Heart left ventricle (tissue), 16 donors: Measurements from ENCODE around the gene MAMDC2. TPM values are rescaled to one million over a fixed set of nuclear protein-coding genes. Genes with fewer than 3 reads are reported as not detected.

Experiments
- ATAC-seq, 4 donors: fragments of 200-7000 bp; cut with Tn5 transposase; one replicate each; pipeline ENCODE4 v1.9.1; 2020 to 2022; ENCODE audit warnings: moderate library complexity in 4 of 4, mild to moderate bottlenecking in 3 of 4, moderate number of reproducible peaks in 1 of 4
- DNase-seq, 5 donors: peaks; one replicate each; pipeline ENCODE4 v3.0.0-alpha.2; 2020
- H3K27ac ChIP-seq, 12 donors: fragments of 200-600 bp; sonication (generic) in 4 of 12; one replicate each; pipeline versions ENCODE4 v1.5.0 to v1.8.0; 2016 to 2022; ENCODE audit warnings: mild to moderate bottlenecking in 2 of 12
- H3K27me3 ChIP-seq, 9 donors: fragments of 200-600 bp; sonication (generic) in 2 of 9; one replicate each; pipeline versions ENCODE4 v1.5.1 to v1.8.0; 2016 to 2022; ENCODE audit warnings: mild to moderate bottlenecking in 3 of 9
- H3K36me3 ChIP-seq, 9 donors: fragments of 200-600 bp; sonication (generic) in 2 of 9; one replicate each; pipeline versions ENCODE4 v1.5.0 to v1.8.0; 2018 to 2022; ENCODE audit warnings: mild to moderate bottlenecking in 2 of 9
- H3K4me1 ChIP-seq, 12 donors: fragments of 200-600 bp; sonication (generic) in 4 of 12; one replicate each; pipeline versions ENCODE4 v1.5.0 to v1.8.0; 2016 to 2022; ENCODE audit warnings: mild to moderate bottlenecking in 3 of 12
- H3K4me3 ChIP-seq, 12 donors: fragments of 200-600 bp; sonication (generic) in 4 of 12; one replicate each; pipeline versions ENCODE4 v1.5.0 to v1.8.0; 2017 to 2022; ENCODE audit warnings: mild to moderate bottlenecking in 9 of 12, moderate library complexity in 4 of 12
- H3K9me3 ChIP-seq, 12 donors: fragments of 200-600 bp; sonication (generic) in 4 of 12; one replicate each; pipeline versions ENCODE4 v1.5.0 to v1.8.0; 2016 to 2022; ENCODE audit warnings: mild to moderate bottlenecking in 1 of 12
- CTCF ChIP-seq, 12 donors: fragments of 200-600 bp; sonication (generic) in 4 of 12; IDR thresholded peaks; one replicate each; pipeline versions ENCODE4 v1.5.0 to v1.8.0; 2018 to 2022; ENCODE audit warnings: antibody characterized with exemption in 12 of 12, mild to moderate bottlenecking in 5 of 12
- POLR2A ChIP-seq, 2 donors: fragments of 450-650 bp; IDR thresholded peaks; one replicate each; pipeline ENCODE4 v1.6.1; 2017; ENCODE audit warnings: antibody characterized with exemption in 2 of 2, mild to moderate bottlenecking in 2 of 2, moderate library complexity in 2 of 2
- WGBS, 4 donors: extraction: QIAGEN DNeasy Blood & Tissue Kit in 2 of 4; methylation state at CpG; one replicate each; pipeline versions ENCODE4 v1.1.5 to v1.1.7; 2013 to 2018; 5-methylcytosine and 5-hydroxymethylcytosine counted together
- intact Hi-C, 10 donors: fragments of 100-400 bp; cut with DNase I; formaldehyde crosslinking; loops; one replicate each; pipeline versions ENCODE4 v1.11.1 to v1.14.2; 2022
- polyA plus RNA-seq, 2 donors: library from polyadenylated mRNA; stranded (reverse); fragments of 200-250 nt; gene quantifications; one replicate each; pipeline ENCODE4 v1.2.3, GENCODE V29; 2013
- total RNA-seq, 9 donors: library from RNA; depleted of rRNA in 2 of 9; stranded (reverse); fragments of >200 nt in 2 of 9; fragmentation: NEBNext Ultra II Directional in 3 of 9; extraction: Animal tissue kit (Norgen Biotek cat#: 25700) in 3 of 9; gene quantifications; one replicate each; pipeline versions ENCODE4 v1.1.0 to v1.2.4, GENCODE V29; 2016 to 2023
- donor health status: ischemic (EF 13 %, LVEDD 7.1; RV severe dilation, severe dysfunction).
- donor health status: healthy with polysubstance abuse.
- donor health status: DM: no; HTN: yes; CAD: no.
- donor health status: DM: no; HTN: no; CAD: no.
- donor health status: ischemic (EF 25% LVEDD 6.9; RV normal size, moderate dysfunction).
- donor health status: ischemic (EF 25% LVEDD 5.7; RV mildly dilated, moderate dysfunction).
- donor health status: healthy.
- donor health status: DM: yes; HTN: yes; CAD: no.
- donor health status: ischemic (EF 35%, LVEDD 5.7; RV mildly dilated, moderate dysfunction).
- donor health status: nonischemic (EF 11% LVEDD 7.7; RV severe dilation, severe dysfunction).
- donor health status: DM: yes; HTN: yes; CAD: no.
- donor health status: PGD.
- donor health status: ischemic (EF 29% LVEDD 5.4; RV normal size, mild dysfunction).
- donor health status: nonischemic (EF 23%, LVEDD 6.1; RV moderate dilation, normal function).

The MAMDC2 gene
- total and polyA plus RNA-seq, 11 donors = 2.5 to 23.9 (median 5.1) TPM

DNA sequence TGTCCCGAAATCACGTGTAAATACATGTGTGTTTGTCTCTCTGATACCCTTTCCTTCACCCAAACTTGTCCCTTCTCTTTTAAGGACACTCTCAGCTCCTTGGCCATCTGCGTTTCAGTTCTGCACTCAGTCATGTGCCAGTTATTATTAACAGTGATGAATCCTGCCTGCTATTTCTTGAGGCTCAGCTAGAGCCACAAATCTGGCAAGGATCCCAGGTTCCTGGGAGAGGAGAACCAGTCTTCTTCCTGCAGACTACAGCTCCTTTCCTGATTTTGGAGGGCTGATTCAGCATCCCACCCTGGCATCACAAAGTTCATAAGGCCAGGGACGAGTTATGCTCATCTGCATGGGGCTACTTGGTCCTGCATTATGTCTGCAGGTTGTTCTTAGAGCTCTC lies 5.6 kb downstream of the MAMDC2 start:
- no peaks in the 10 kb centered on the region for H3K9me3 ChIP-seq
- DNase-seq (peak in 4 of 5 donors; percentile 78 to 91 (median 82)), ATAC-seq (peak; percentile 48 to 72 (median 70))
- H3K27me3 ChIP-seq = no peaks in the 10 kb centered on the region
- H3K27ac ChIP-seq = peak overlapping the region; percentile 15 to 92 (median 68)
- no peak for TF ChIP-seq POLR2A (IDR thresholded peaks at IDR 0.05)
- TF ChIP-seq CTCF (IDR thresholded peaks at IDR 0.05) = no peak
- H3K4me3 ChIP-seq = no peak overlapping the region
- H3K36me3 ChIP-seq = peaks cover 0 to 3% (median 0%) of the 10 kb centered on the region in 9 donors
- intact Hi-C loops = loop anchor here in 2 of 10 donors (5.0 to 10.0 kb wide), 2 partner anchors 43 to 66 kb away; no protein-coding TSS in a partner anchor
- WGBS, 4 donors = 30 to 43% (median 34%) methylated on average over 4 of the region's 4 CpGs
- H3K4me1 ChIP-seq = peaks cover 0 to 65% (median 32%) of the 10 kb centered on the region in 12 donors

- H3K36me3 ChIP-seq = peaks cover 0 to 3% (median 0%) of the 10 kb centered on the region in 9 donors
- H3K4me3 ChIP-seq = no peak overlapping the region
- H3K9me3 ChIP-seq = no peaks in the 10 kb centered on the region
- DNase-seq (peak; percentile 77 to 87 (median 82)), ATAC-seq (peak; percentile 75 to 92 (median 86))
- WGBS, 4 donors = 60 to 76% (median 67%) methylated on average over 5 to 6 of the region's 6 CpGs
- intact Hi-C loops = loop anchor here in 2 of 10 donors (5.0 to 10.0 kb wide), 2 partner anchors 43 to 65 kb away; no protein-coding TSS in a partner anchor
- TF ChIP-seq CTCF (IDR thresholded peaks at IDR 0.05) (no peak), POLR2A (IDR thresholded peaks at IDR 0.05) (peak in 1 of 2 donors; percentile 19)
- peak overlapping the region; percentile 46 to 92 (median 68) for H3K27ac ChIP-seq
- peaks cover 0 to 69% (median 32%) of the 10 kb centered on the region in 12 donors for H3K4me1 ChIP-seq
- no peaks in the 10 kb centered on the region for H3K27me3 ChIP-seq
These were observed 6.1 kb downstream of the MAMDC2 start for GRCh38 chr9:70049672-70050271.

DNA sequence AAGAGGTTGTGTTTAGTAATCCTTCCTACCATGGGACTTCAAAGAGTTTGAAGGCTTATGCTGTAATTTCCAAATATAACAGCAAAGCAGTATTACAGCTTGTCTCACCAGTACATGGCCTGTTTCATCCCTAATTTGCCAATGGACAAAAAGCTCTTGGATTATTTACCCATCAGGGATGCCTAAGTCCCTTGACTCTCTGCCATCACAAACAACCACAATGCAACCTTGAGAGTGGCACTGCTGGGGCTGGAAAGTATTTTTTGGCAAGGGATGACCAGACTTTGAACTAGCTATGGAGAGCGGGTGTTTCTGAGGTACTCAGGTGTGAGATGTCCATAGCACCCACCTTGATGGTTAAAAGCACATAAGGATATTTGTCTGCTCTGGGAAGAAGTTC lies 9.1 kb downstream of the MAMDC2 start:
- peaks cover 0 to 3% (median 0%) of the 10 kb centered on the region in 9 donors for H3K36me3 ChIP-seq
- DNase-seq (no peak), ATAC-seq (no peak)
- H3K9me3 ChIP-seq = no peaks in the 10 kb centered on the region
- no peak overlapping the region for H3K4me3 ChIP-seq
- intact Hi-C loops = no loop called here
- H3K27ac ChIP-seq = peak overlapping the region in 1 of 12 donors; percentile 92
- TF ChIP-seq CTCF (IDR thresholded peaks at IDR 0.05) (no peak), POLR2A (IDR thresholded peaks at IDR 0.05) (no peak)
- peaks cover 0 to 88% (median 25%) of the 10 kb centered on the region in 12 donors for H3K4me1 ChIP-seq
- WGBS, 4 donors = 77 to 96% (median 93%) methylated on average over 1 of the region's 1 CpG
- no peaks in the 10 kb centered on the region for H3K27me3 ChIP-seq

- Histone ChIP-seq H3K9me3 (no peaks in the 10 kb centered on the region), H3K27me3 (no peaks in the 10 kb centered on the region), H3K27ac (peak overlapping the region in 1 of 12 donors; percentile 92), H3K4me3 (no peak overlapping the region), H3K36me3 (no peaks in the 10 kb centered on the region), H3K4me1 (peaks cover 0 to 89% (median 19%) of the 10 kb centered on the region in 12 donors)
- intact Hi-C loops = no loop called here
- ATAC-seq = peak in 1 of 4 donors; percentile 25
- WGBS, 4 donors = 44 to 50% (median 46%) methylated on average over 2 of the region's 2 CpGs
- TF ChIP-seq CTCF (IDR thresholded peaks at IDR 0.05) (no peak), POLR2A (IDR thresholded peaks at IDR 0.05) (no peak)
- DNase-seq = peak in 1 of 5 donors; percentile 23
These were observed 10.2 kb downstream of the MAMDC2 start for GRCh38 chr9:70053864-70054263.
